Upper lobe of right lung (tissue), 1 donor: ENCODE measurements around the gene SMARCE1. TPM values are rescaled to one million over a fixed set of nuclear protein-coding genes. Genes with fewer than 3 reads are reported as not detected.

Experiments used
- ATAC-seq: fragments of 200-7000 bp; cut with Tn5 transposase; one replicate; pipeline ENCODE4 v1.9.1; 2020; ENCODE audit warnings: mild to moderate bottlenecking, moderate library complexity
- DNase-seq: peaks from one replicate; pipeline ENCODE4 v3.0.0-alpha.2; 2020
- H3K27ac ChIP-seq: fragments of 200-600 bp; one replicate; pipeline ENCODE4 v1.8.0; 2022
- H3K27me3 ChIP-seq: fragments of 200-600 bp; one replicate; pipeline ENCODE4 v1.8.0; 2022; ENCODE audit warnings: mild to moderate bottlenecking
- H3K36me3 ChIP-seq: fragments of 200-600 bp; one replicate; pipeline ENCODE4 v1.8.0; 2022
- H3K4me1 ChIP-seq: fragments of 200-600 bp; one replicate; pipeline ENCODE4 v1.8.0; 2022
- H3K4me3 ChIP-seq: fragments of 200-600 bp; one replicate; pipeline ENCODE4 v1.8.0; 2022; ENCODE audit warnings: mild to moderate bottlenecking
- H3K9me3 ChIP-seq: fragments of 200-600 bp; one replicate; pipeline ENCODE4 v1.8.0; 2022
- CTCF ChIP-seq: fragments of 200-600 bp; IDR thresholded peaks from one replicate; pipeline ENCODE4 v1.8.0; 2022; ENCODE audit warnings: antibody characterized with exemption
- intact Hi-C: fragments of 100-400 bp; cut with DNase I; formaldehyde crosslinking; loops from one replicate; pipeline ENCODE4 v1.11.0; 2022
- total RNA-seq: library from RNA; stranded (reverse); fragmentation: NEBNext Ultra II Directional; extraction: Animal tissue kit (Norgen Biotek cat#: 25700); gene quantifications from one replicate; pipeline ENCODE4 v1.2.1, GENCODE V29; 2021
- donor health status: DM: no; HTN: yes; CAD: no; lungs with severe emphysema.

The SMARCE1 gene
- total RNA-seq, 1 donor from 2014 or later = 80.2 TPM

GRCh38 chr17:40687106-40687505, 39.5 kb upstream of the SMARCE1 start:
- ATAC-seq (no peak), DNase-seq (no peak)
- no peak for TF ChIP-seq CTCF
- Histone ChIP-seq H3K27ac (no peak overlapping the region), H3K4me1 (no peaks in the 10 kb centered on the region), H3K36me3 (no peaks in the 10 kb centered on the region), H3K27me3 (no peaks in the 10 kb centered on the region), H3K9me3 (no peaks in the 10 kb centered on the region), H3K4me3 (no peak overlapping the region)
- intact Hi-C loops = no loop called here

- Histone ChIP-seq H3K4me1 (no peaks in the 10 kb centered on the region), H3K36me3 (no peaks in the 10 kb centered on the region), H3K27ac (no peak overlapping the region), H3K9me3 (no peaks in the 10 kb centered on the region), H3K4me3 (no peak overlapping the region), H3K27me3 (no peaks in the 10 kb centered on the region)
- no peak for DNase-seq
- intact Hi-C loops = no loop called here
- no peak for TF ChIP-seq CTCF
- ATAC-seq = no peak
Measured at GRCh38 chr17:40686192-40686591, 38.6 kb upstream of the SMARCE1 start.

- DNase-seq = no peak
- H3K27ac ChIP-seq = no peak overlapping the region
- no peak overlapping the region for H3K4me3 ChIP-seq
- H3K4me1 ChIP-seq = no peaks in the 10 kb centered on the region
- no peaks in the 10 kb centered on the region for H3K36me3 ChIP-seq
- ATAC-seq = no peak
- intact Hi-C loops = no loop called here
- H3K27me3 ChIP-seq = peaks cover 13% of the 10 kb centered on the region
- no peaks in the 10 kb centered on the region for H3K9me3 ChIP-seq
- no peak for TF ChIP-seq CTCF
Measured at GRCh38 chr17:40680998-40681397, 33.4 kb upstream of the SMARCE1 start.

GRCh38 chr17:40679523-40679907, 31.9 kb upstream of the SMARCE1 start:
- H3K4me1 ChIP-seq = no peaks in the 10 kb centered on the region
- DNase-seq (no peak), ATAC-seq (no peak)
- intact Hi-C loops = no loop called here
- H3K36me3 ChIP-seq = no peaks in the 10 kb centered on the region
- no peak overlapping the region for H3K27ac ChIP-seq
- H3K4me3 ChIP-seq = no peak overlapping the region
- no peak for TF ChIP-seq CTCF
- H3K27me3 ChIP-seq = peaks cover 13% of the 10 kb centered on the region
- H3K9me3 ChIP-seq = no peaks in the 10 kb centered on the region

- Histone ChIP-seq H3K36me3 (no peaks in the 10 kb centered on the region), H3K27ac (no peak overlapping the region), H3K4me1 (no peaks in the 10 kb centered on the region), H3K27me3 (peaks cover 13% of the 10 kb centered on the region), H3K9me3 (no peaks in the 10 kb centered on the region), H3K4me3 (no peak overlapping the region)
- DNase-seq = no peak
- no peak for TF ChIP-seq CTCF
- intact Hi-C loops = no loop called here
- no peak for ATAC-seq
Measured at GRCh38 chr17:40678902-40679522, 31.4 kb upstream of the SMARCE1 start.

- Histone ChIP-seq H3K27me3 (peaks cover 13% of the 10 kb centered on the region), H3K27ac (no peak overlapping the region), H3K9me3 (no peaks in the 10 kb centered on the region), H3K4me3 (no peak overlapping the region), H3K4me1 (no peaks in the 10 kb centered on the region), H3K36me3 (no peaks in the 10 kb centered on the region)
- intact Hi-C loops = no loop called here
- no peak for DNase-seq
- TF ChIP-seq CTCF = no peak
- no peak for ATAC-seq
Measured at GRCh38 chr17:40675905-40676304, 28.3 kb upstream of the SMARCE1 start.
